GM13976 (cell line): Measurements from ENCODE around the gene PTP4A2.

ENCODE experiments used
- DNase-seq: peaks from one replicate; pipeline ENCODE4 v3.0.0; 2012; ENCODE audit warnings: low spot score
- CTCF ChIP-seq: IDR thresholded peaks from 2 replicates; pipeline ENCODE4 v1.5.1; 2012; ENCODE audit warnings: borderline replicate concordance, mild to moderate bottlenecking; ENCODE audit not compliant: insufficient read depth; ENCODE audit errors: extremely low read depth, missing control alignments, control extremely low read depth
- in situ Hi-C: fragments of 300-500 bp; cut with MboI; formaldehyde crosslinking; loops from one replicate; pipeline ENCODE4 v1.12.0; 2022; ENCODE audit warnings: low sequenced_read_pairs, mixed read lengths, inconsistent platforms; ENCODE audit not compliant: unreplicated experiment

Gene PTP4A2

GRCh38 chr1:31938184-31938975 is at the start of gene PTP4A2:
Gene PTP4A2, minus strand, starts transcription at chr1:31938368. Its CDS starts 19,303 bp downstream, at chr1:31919065.
- peak; percentile 96 for DNase-seq
- in situ Hi-C loops, result no loop called here
- TF ChIP-seq CTCF, result peak; percentile 80

- in situ Hi-C loops, result no loop called here
- TF ChIP-seq CTCF, result no peak
- no peak for DNase-seq
These were observed 49.0 kb upstream of the PTP4A2 start for GRCh38 chr1:31987135-31987619.

GRCh38 chr1:31985430-31985829 is 47.3 kb upstream of the PTP4A2 start:
- TF ChIP-seq CTCF, result no peak
- in situ Hi-C loops, result no loop called here
- peak; percentile 53 for DNase-seq

GRCh38 chr1:31984419-31985347 is 46.5 kb upstream of the PTP4A2 start:
- in situ Hi-C loops, result no loop called here
- TF ChIP-seq CTCF, result no peak
- no peak for DNase-seq

- no peak for DNase-seq
- in situ Hi-C loops, result no loop called here
- no peak for TF ChIP-seq CTCF
These were observed 43.8 kb upstream of the PTP4A2 start for GRCh38 chr1:31981972-31982371.

- in situ Hi-C loops, result no loop called here
- no peak for TF ChIP-seq CTCF
- no peak for DNase-seq
These were observed 43.3 kb upstream of the PTP4A2 start for GRCh38 chr1:31981456-31981839.
